Stimulated activated CD8-positive, alpha-beta memory T cell treated with anti-CD3 and anti-CD28 coated beads, Interleukin-7, amount 100 ng/mL, for 4 hours (primary cell): Measurements from ENCODE around the gene FOXRED1.
"Not testable (repeated sequence)": the region's sequence is repeated elsewhere in the genome, so short reads cannot be mapped to it uniquely, and the experiment has no call there.

Experiments used
- DNase-seq, 2 donors: peaks; one replicate each; pipeline ENCODE4 v3.0.0-alpha.2; 2020; ENCODE audit warnings: low read depth in 2 of 2

The FOXRED1 gene

GRCh38 chr11:126277322-126277721 is 8.4 kb downstream of the FOXRED1 start:
- DNase-seq = no peak

- no peak for DNase-seq
These were observed 8.8 kb downstream of the FOXRED1 start for GRCh38 chr11:126277780-126278179.

GRCh38 chr11:126279191-126279590 is 10.2 kb downstream of the FOXRED1 start:
- DNase-seq = no peak

- no peak for DNase-seq
These were observed 11.6 kb downstream of the FOXRED1 start for GRCh38 chr11:126280595-126280994.

- no peak for DNase-seq
These were observed 12.3 kb downstream of the FOXRED1 start for GRCh38 chr11:126281245-126281644.

GRCh38 chr11:126281666-126282175 is 12.8 kb downstream of the FOXRED1 start:
- no peak for DNase-seq

GRCh38 chr11:126282361-126282735 is 13.4 kb downstream of the FOXRED1 start:
- DNase-seq = peak in 1 of 2 donors; percentile 17

- DNase-seq = peak in 1 of 2 donors; percentile 41
These were observed 14.0 kb downstream of the FOXRED1 start, which contains the start of gene TIRAP for GRCh38 chr11:126282736-126283591. TIRAP (plus strand) TSS chr11:126283093; CDS start chr11:126290895, 7,802 bp downstream.

GRCh38 chr11:126284829-126285228 is 15.9 kb downstream of the FOXRED1 start:
- DNase-seq = peak; percentile 70 to 86

- no peak for DNase-seq
These were observed 19.3 kb downstream of the FOXRED1 start for GRCh38 chr11:126288237-126288636.

GRCh38 chr11:126290887-126291286 is 21.9 kb downstream of the FOXRED1 start:
- DNase-seq = no peak

GRCh38 chr11:126293726-126294125 is 24.8 kb downstream of the FOXRED1 start:
- no peak for DNase-seq

- no peak for DNase-seq
These were observed 28.1 kb downstream of the FOXRED1 start for GRCh38 chr11:126297004-126297403.

GRCh38 chr11:126303623-126304456 is 34.9 kb downstream of the FOXRED1 start, which contains the start of gene DCPS:
DCPS (plus strand) TSS chr11:126304060; CDS start chr11:126304081, 21 bp downstream.
- peak; percentile 64 to 82 for DNase-seq

- no peak for DNase-seq
These were observed 35.6 kb downstream of the FOXRED1 start for GRCh38 chr11:126304457-126305075.

- no peak for DNase-seq
These were observed 36.7 kb downstream of the FOXRED1 start for GRCh38 chr11:126305699-126306098.

GRCh38 chr11:126307706-126308105 is 38.8 kb downstream of the FOXRED1 start:
- no peak for DNase-seq

- no peak for DNase-seq
These were observed 39.3 kb downstream of the FOXRED1 start for GRCh38 chr11:126308271-126308671.

- DNase-seq = not testable (repeated sequence)
These were observed 39.8 kb downstream of the FOXRED1 start for GRCh38 chr11:126308771-126309170.

GRCh38 chr11:126310200-126310991 is 41.4 kb downstream of the FOXRED1 start:
- DNase-seq = peak in 1 of 2 donors; percentile 39

- no peak for DNase-seq
These were observed 42.0 kb downstream of the FOXRED1 start for GRCh38 chr11:126310992-126311310.
